Measurements from ENCODE around the gene TBL2.
"Not testable (repeated sequence)": the region's sequence is repeated elsewhere in the genome, so short reads cannot be mapped to it uniquely, and the experiment has no call there.

Gene TBL2

GRCh38 chr7:73532224-73532623, 46.2 kb downstream of the TBL2 start:
- H3K27ac ChIP-seq (ENCODE audit: low read depth, low read length): no peak overlapping the region
- H3K79me2 ChIP-seq (ENCODE audit: control insufficient read depth, insufficient read depth, low read length, unreplicated experiment): no peaks in the 10 kb centered on the region
- H2AFZ ChIP-seq (ENCODE audit: low read length, unreplicated experiment): no peak overlapping the region
- H3K4me1 ChIP-seq (ENCODE audit: control insufficient read depth, insufficient read depth, low read length, unreplicated experiment): peaks cover 6% of the 10 kb centered on the region
- no peak overlapping the region for H3K4me3 ChIP-seq (ENCODE audit: low read depth, low read length)
- no peaks in the 10 kb centered on the region for H3K36me3 ChIP-seq (ENCODE audit: insufficient read depth, low read length)
- no peaks in the 10 kb centered on the region for H3K27me3 ChIP-seq (ENCODE audit: insufficient read depth, low read length)

- no peak overlapping the region for H2AFZ ChIP-seq (ENCODE audit: low read length, unreplicated experiment)
- H3K4me1 ChIP-seq (ENCODE audit: control insufficient read depth, insufficient read depth, low read length, unreplicated experiment): peaks cover 6% of the 10 kb centered on the region
Measured at GRCh38 chr7:73530800-73531199, 47.6 kb downstream of the TBL2 start.

GRCh38 chr7:73526896-73527821, 51.2 kb downstream of the TBL2 start:
- H3K79me2 ChIP-seq (ENCODE audit: control insufficient read depth, insufficient read depth, low read length, unreplicated experiment): no peaks in the 10 kb centered on the region
- H3K27ac ChIP-seq (ENCODE audit: low read depth, low read length): no peak overlapping the region
- H3K4me1 ChIP-seq (ENCODE audit: control insufficient read depth, insufficient read depth, low read length, unreplicated experiment): peaks cover 6% of the 10 kb centered on the region
- H2AFZ ChIP-seq (ENCODE audit: low read length, unreplicated experiment): no peak overlapping the region
- H3K4me3 ChIP-seq (ENCODE audit: low read depth, low read length): no peak overlapping the region
- no peaks in the 10 kb centered on the region for H3K27me3 ChIP-seq (ENCODE audit: insufficient read depth, low read length)
- H3K36me3 ChIP-seq (ENCODE audit: insufficient read depth, low read length): no peaks in the 10 kb centered on the region

More at GRCh38 chr7:73530800-73531199, 47.6 kb downstream of the TBL2 start:
- H3K4me3 ChIP-seq (ENCODE audit: low read depth, low read length): no peak overlapping the region
- no peaks in the 10 kb centered on the region for H3K79me2 ChIP-seq (ENCODE audit: control insufficient read depth, insufficient read depth, low read length, unreplicated experiment)
- no peaks in the 10 kb centered on the region for H3K36me3 ChIP-seq (ENCODE audit: insufficient read depth, low read length)
- H3K27ac ChIP-seq (ENCODE audit: low read depth, low read length): no peak overlapping the region
- H3K27me3 ChIP-seq (ENCODE audit: insufficient read depth, low read length): no peaks in the 10 kb centered on the region

DNA sequence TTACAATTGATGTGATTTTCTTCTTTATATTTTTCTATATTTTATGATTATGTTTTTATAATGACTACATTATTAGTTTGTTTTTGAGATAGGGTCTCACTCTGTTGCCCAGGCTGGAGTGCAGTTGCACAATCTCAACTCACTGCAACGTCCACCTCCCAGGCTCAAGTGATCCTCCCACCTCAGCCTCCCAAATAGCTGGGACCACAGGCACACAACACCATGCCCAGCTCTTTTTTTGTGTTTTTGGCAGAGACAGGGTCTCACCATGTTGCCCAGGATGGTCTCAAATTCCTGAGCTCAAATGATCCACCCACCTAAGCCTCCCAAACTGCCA, 52.3 kb downstream of the TBL2 start:
- not testable (repeated sequence) for H2AFZ ChIP-seq (ENCODE audit: low read length, unreplicated experiment); H3K4me3 ChIP-seq (ENCODE audit: low read depth, low read length); H3K27ac ChIP-seq (ENCODE audit: low read depth, low read length); H3K79me2 ChIP-seq (ENCODE audit: control insufficient read depth, insufficient read depth, low read length, unreplicated experiment); H3K36me3 ChIP-seq (ENCODE audit: insufficient read depth, low read length); H3K4me1 ChIP-seq (ENCODE audit: control insufficient read depth, insufficient read depth, low read length, unreplicated experiment); H3K27me3 ChIP-seq (ENCODE audit: insufficient read depth, low read length)

DNA sequence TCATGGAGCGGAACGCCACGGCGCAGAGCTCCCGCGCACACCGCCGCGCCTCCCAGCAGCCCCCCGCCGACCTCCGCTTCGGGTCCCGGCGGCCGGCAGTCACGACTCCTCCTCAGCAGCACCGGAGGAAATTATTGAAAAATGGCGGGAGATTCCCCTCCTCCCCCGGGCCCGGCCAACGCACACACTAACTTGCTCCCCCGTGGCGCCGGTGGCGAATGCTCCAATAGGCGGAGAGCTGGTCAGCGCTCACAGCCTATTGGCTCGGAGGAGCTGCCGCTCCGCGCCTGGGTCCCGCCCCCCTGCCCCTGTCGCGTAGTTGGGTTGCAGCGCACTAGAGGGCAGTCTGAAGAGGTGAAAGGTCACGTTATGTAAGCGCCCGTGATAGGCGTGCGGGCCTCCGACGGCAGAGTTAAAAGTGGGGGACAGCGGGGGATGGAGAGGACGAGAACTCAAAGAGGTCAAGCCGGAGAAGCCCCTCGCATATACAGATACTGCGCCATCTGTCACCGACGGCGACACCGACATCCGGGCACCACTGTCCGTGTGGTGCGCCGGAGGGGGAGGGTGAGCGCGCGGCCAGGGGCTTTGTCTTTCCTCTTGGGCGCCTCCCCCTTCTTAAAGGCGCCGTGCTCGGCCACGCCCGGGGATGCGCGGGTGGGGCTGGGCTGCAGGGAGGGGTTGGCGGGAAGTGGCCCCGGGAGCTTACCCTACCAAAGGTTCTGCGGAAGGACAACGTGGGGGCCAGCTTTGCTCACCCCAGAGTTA, 56.1 kb downstream of the TBL2 start, which contains the start of gene BAZ1B:
Gene BAZ1B (minus strand): TSS at position 189 of the 768 bp plus-strand sequence. CDS start 360 bp downstream, outside the sequence.
- H3K27ac ChIP-seq (ENCODE audit: low read depth, low read length): peak within 1 kb of the TSS; percentile 87
- H3K27me3 ChIP-seq (ENCODE audit: insufficient read depth, low read length): no peaks in the 10 kb centered on the region
- H3K36me3 ChIP-seq (ENCODE audit: insufficient read depth, low read length): peaks cover 13% of the 10 kb centered on the region
- H3K4me1 ChIP-seq (ENCODE audit: control insufficient read depth, insufficient read depth, low read length, unreplicated experiment): peaks cover 11% of the 10 kb centered on the region
- H2AFZ ChIP-seq (ENCODE audit: low read length, unreplicated experiment): peak within 1 kb of the TSS; percentile 94
- peak within 1 kb of the TSS; percentile 90 for H3K4me3 ChIP-seq (ENCODE audit: low read depth, low read length)
- H3K79me2 ChIP-seq (ENCODE audit: control insufficient read depth, insufficient read depth, low read length, unreplicated experiment): peaks cover 43% of the 10 kb centered on the region

DNA sequence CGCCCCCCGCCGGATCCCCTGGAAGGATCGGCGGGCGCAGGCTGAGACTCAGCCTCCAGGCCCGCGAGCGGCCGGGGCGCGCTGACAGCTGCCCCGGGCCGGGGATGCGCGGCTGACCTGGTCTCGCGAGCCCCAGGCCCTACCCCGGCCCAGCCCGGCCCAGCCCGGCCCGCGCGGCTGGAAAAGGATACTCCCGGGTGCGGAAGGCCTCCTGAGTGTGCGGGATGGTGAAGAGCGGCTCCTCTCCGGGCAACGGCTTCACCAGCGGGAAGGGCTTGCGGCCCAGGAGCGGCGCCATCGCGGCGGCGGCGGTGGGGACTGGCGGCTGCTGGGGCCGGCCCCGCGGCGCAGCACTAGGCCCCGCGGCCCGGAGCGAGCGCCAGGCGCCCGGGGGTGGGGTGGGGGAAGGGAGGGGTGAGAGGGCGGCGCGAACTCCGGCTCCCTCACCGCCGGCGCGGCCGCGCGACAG, 56.7 kb downstream of the TBL2 start:
- peak overlapping the region; percentile 33 for H2AFZ ChIP-seq (ENCODE audit: low read length, unreplicated experiment)
- peaks cover 50% of the 10 kb centered on the region for H3K79me2 ChIP-seq (ENCODE audit: control insufficient read depth, insufficient read depth, low read length, unreplicated experiment)
- H3K36me3 ChIP-seq (ENCODE audit: insufficient read depth, low read length): peaks cover 16% of the 10 kb centered on the region
- H3K4me1 ChIP-seq (ENCODE audit: control insufficient read depth, insufficient read depth, low read length, unreplicated experiment): peaks cover 11% of the 10 kb centered on the region
- H3K4me3 ChIP-seq (ENCODE audit: low read depth, low read length): peak overlapping the region; percentile 90
- peak overlapping the region; percentile 87 for H3K27ac ChIP-seq (ENCODE audit: low read depth, low read length)
- H3K27me3 ChIP-seq (ENCODE audit: insufficient read depth, low read length): no peaks in the 10 kb centered on the region

- Histone ChIP-seq H3K4me3 (ENCODE audit: low read depth, low read length) (peak overlapping the region; percentile 90), H3K79me2 (ENCODE audit: control insufficient read depth, insufficient read depth, low read length, unreplicated experiment) (peaks cover 56% of the 10 kb centered on the region), H3K27me3 (ENCODE audit: insufficient read depth, low read length) (no peaks in the 10 kb centered on the region), H3K36me3 (ENCODE audit: insufficient read depth, low read length) (peaks cover 16% of the 10 kb centered on the region), H3K4me1 (ENCODE audit: control insufficient read depth, insufficient read depth, low read length, unreplicated experiment) (peaks cover 11% of the 10 kb centered on the region), H3K27ac (ENCODE audit: low read depth, low read length) (peak overlapping the region; percentile 87), H2AFZ (ENCODE audit: low read length, unreplicated experiment) (no peak overlapping the region)
Measured at GRCh38 chr7:73520673-73521635, 57.4 kb downstream of the TBL2 start.

GRCh38 chr7:73519867-73520672, 58.3 kb downstream of the TBL2 start:
- Histone ChIP-seq H3K4me1 (ENCODE audit: control insufficient read depth, insufficient read depth, low read length, unreplicated experiment) (peaks cover 11% of the 10 kb centered on the region), H3K79me2 (ENCODE audit: control insufficient read depth, insufficient read depth, low read length, unreplicated experiment) (peaks cover 65% of the 10 kb centered on the region), H3K27ac (ENCODE audit: low read depth, low read length) (peak overlapping the region; percentile 87), H3K27me3 (ENCODE audit: insufficient read depth, low read length) (no peaks in the 10 kb centered on the region), H3K36me3 (ENCODE audit: insufficient read depth, low read length) (peaks cover 16% of the 10 kb centered on the region), H3K4me3 (ENCODE audit: low read depth, low read length) (peak overlapping the region; percentile 90), H2AFZ (ENCODE audit: low read length, unreplicated experiment) (no peak overlapping the region)

DNA sequence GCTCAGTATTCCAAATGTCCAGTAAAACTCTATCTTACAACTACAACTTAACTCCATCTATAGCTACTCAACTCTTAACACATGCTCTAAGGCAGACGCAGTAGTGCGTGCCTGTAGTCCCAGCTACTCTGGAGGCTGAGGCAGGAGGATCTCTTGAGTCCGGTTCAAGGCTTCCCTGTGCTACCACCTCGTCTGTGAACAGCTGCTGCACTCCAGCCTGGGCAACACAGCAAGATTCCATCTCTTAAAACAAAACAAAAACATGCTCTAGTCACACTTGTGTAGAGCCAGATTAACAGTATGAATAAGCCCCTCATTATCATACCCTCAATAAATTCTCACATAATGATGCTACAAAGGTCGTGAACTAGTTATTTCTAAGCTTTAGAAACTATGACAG, 59.9 kb downstream of the TBL2 start:
- peak overlapping the region; percentile 90 for H3K4me3 ChIP-seq (ENCODE audit: low read depth, low read length)
- H3K27ac ChIP-seq (ENCODE audit: low read depth, low read length): no peak overlapping the region
- H2AFZ ChIP-seq (ENCODE audit: low read length, unreplicated experiment): no peak overlapping the region
- peaks cover 81% of the 10 kb centered on the region for H3K79me2 ChIP-seq (ENCODE audit: control insufficient read depth, insufficient read depth, low read length, unreplicated experiment)
- peaks cover 11% of the 10 kb centered on the region for H3K4me1 ChIP-seq (ENCODE audit: control insufficient read depth, insufficient read depth, low read length, unreplicated experiment)
- H3K27me3 ChIP-seq (ENCODE audit: insufficient read depth, low read length): no peaks in the 10 kb centered on the region
- peaks cover 18% of the 10 kb centered on the region for H3K36me3 ChIP-seq (ENCODE audit: insufficient read depth, low read length)

Measured in ACC112 (cell line).